Measurements from ENCODE around the gene AQP11. TPM values are rescaled to one million over a fixed set of nuclear protein-coding genes. Genes with fewer than 3 reads are reported as not detected.
"Not testable (repeated sequence)": the region's sequence is repeated elsewhere in the genome, so short reads cannot be mapped to it uniquely, and the experiment has no call there.

AQP11 gene, protein sequence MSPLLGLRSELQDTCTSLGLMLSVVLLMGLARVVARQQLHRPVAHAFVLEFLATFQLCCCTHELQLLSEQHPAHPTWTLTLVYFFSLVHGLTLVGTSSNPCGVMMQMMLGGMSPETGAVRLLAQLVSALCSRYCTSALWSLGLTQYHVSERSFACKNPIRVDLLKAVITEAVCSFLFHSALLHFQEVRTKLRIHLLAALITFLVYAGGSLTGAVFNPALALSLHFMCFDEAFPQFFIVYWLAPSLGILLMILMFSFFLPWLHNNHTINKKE
- total RNA-seq, result under 1 TPM in 3 of 4 donors, not detected in 1; 0.55 to 0.76 (median 0.59) TPM

DNA sequence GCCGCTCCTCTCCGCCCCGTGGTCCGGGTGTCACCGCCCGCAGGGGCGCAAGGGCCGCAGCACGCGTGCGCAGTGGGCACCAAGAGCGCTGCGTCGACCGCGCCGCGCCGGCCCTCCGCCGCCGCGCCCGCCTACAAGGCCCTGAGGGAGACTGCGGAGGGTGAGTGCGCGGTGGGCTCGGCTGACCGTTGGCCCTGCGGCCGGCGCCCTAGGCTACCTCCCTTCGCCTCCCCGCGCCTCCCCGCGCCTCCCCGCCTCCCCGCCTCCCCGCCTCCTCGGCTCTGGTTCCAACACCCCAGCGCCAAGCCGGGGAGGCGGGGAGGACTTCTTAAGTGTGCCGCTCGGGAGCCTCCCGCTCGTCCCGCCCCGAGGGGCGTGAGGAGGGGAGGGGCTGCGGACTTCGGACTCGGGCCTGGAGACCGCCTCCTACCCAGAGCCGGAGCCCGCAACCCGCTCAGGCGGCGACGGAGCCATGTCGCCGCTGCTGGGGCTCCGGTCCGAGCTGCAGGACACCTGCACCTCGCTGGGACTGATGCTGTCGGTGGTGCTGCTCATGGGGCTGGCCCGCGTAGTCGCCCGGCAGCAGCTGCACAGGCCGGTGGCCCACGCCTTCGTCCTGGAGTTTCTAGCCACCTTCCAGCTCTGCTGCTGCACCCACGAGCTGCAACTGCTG, at the start of gene AQP11:
Gene AQP11 (plus strand): TSS at position 433 of the 673 bp plus-strand sequence. CDS start 40 bp downstream, at position 473.
- Histone ChIP-seq H3K36me3 (no peaks in the 10 kb centered on the region), H3K27me3 (no peaks in the 10 kb centered on the region), H3K9me3 (no peaks in the 10 kb centered on the region), H3K27ac (peak within 1 kb of the TSS; percentile 56), H3K4me1 (peaks cover 15% of the 10 kb centered on the region), H3K4me3 (peak within 1 kb of the TSS; percentile 58)
- 1% methylated on average over 24 of the region's 75 CpGs for WGBS
- peak; percentile 84 to 85 for DNase-seq (ENCODE audit: low spot score in 2 of 2)
- TF ChIP-seq POLR2AphosphoS5 (IDR thresholded peaks at IDR 0.05), result no peak
- TF ChIP-seq POLR2A (IDR thresholded peaks at IDR 0.05), result no peak
- TF ChIP-seq EP300 (IDR thresholded peaks at IDR 0.05), result no peak

DNA sequence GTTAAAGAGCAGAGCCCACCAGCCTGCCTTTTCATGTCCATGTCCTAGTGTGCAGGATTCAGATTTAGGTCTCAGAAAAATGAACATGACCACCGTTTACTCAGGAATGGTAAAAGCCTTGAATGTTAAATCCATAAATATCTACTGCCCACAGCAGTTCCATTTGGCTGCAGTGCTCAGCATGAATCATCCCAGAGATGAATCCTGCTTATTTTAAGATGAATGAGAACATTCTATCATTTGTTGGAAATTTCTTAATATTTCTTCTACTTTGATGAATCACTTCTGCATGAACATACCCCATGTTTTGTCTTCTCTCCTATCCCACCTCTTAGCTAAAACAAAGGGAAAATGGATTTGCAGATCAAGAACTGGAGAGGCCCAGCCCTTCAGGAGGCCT, 47.5 kb upstream of the AQP11 start:
- no peak for DNase-seq (ENCODE audit: low spot score in 2 of 2)
- 45% methylated on average over 1 of the region's 1 CpG for WGBS
- Histone ChIP-seq H3K9me3 (no peaks in the 10 kb centered on the region), H3K36me3 (no peaks in the 10 kb centered on the region), H3K4me1 (no peaks in the 10 kb centered on the region), H3K27ac (no peak overlapping the region), H3K4me3 (no peak overlapping the region), H3K27me3 (no peaks in the 10 kb centered on the region)
- no peak for TF ChIP-seq EP300 (IDR thresholded peaks at IDR 0.05)
- no peak for TF ChIP-seq POLR2A (IDR thresholded peaks at IDR 0.05)
- no peak for TF ChIP-seq CTCF (IDR thresholded peaks at IDR 0.05)
- no peak for TF ChIP-seq POLR2AphosphoS5 (IDR thresholded peaks at IDR 0.05)

DNA sequence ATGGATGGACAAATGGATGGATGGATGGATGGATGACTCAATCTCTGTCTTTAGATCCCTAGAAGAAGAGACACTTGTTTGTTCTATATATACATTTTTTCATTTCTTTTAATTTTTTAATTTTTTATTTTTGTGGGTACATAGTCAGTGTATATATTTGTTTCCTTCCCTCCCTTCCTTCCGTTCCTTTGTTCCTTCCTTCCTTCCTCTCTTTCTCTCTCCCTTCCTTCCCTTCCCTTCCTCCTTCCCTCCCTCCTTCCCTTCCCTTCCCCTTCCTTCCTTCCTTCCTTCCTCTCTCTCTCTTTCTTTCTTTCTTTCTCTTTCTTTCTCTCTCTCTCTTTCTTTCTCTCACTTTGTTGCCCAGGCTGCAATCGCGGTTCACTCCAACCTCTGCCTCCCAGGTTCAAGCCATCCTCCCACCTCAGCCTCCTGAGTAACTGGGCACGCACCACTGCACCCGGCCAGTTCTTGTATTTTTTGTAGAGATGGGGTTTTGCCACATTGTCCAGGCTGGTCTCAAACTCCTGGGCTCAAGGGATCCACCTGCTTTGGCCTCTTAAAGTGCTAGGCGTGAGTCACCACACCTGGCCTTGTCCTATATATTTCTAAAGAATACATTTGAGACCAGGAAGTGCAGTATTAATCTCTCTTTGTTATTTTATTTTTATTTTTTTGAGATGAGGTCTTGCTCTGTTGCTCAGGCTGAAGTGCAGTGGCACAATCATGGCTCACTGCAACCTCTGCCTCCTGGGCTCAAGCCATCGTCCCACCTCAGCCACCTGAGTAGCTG, 42.5 kb upstream of the AQP11 start:
- WGBS, result 93% methylated on average over 7 of the region's 7 CpGs
- no peak for DNase-seq (ENCODE audit: low spot score in 2 of 2)
- Histone ChIP-seq H3K4me3 (no peak overlapping the region), H3K27ac (no peak overlapping the region), H3K9me3 (no peaks in the 10 kb centered on the region), H3K27me3 (no peaks in the 10 kb centered on the region), H3K4me1 (no peaks in the 10 kb centered on the region), H3K36me3 (no peaks in the 10 kb centered on the region)
- TF ChIP-seq EP300 (IDR thresholded peaks at IDR 0.05), result no peak

- TF ChIP-seq EP300 (IDR thresholded peaks at IDR 0.05) (no peak), CTCF (IDR thresholded peaks at IDR 0.05) (peak; percentile 31 to 48), POLR2A (IDR thresholded peaks at IDR 0.05) (no peak), POLR2AphosphoS5 (IDR thresholded peaks at IDR 0.05) (no peak)
- WGBS, result 27% methylated on average over 9 of the region's 9 CpGs
- DNase-seq (ENCODE audit: low spot score in 2 of 2), result no peak
- Histone ChIP-seq H3K4me1 (no peaks in the 10 kb centered on the region), H3K9me3 (no peaks in the 10 kb centered on the region), H3K4me3 (no peak overlapping the region), H3K27me3 (no peaks in the 10 kb centered on the region), H3K36me3 (no peaks in the 10 kb centered on the region), H3K27ac (no peak overlapping the region)
These were observed 41.7 kb upstream of the AQP11 start for GRCh38 chr11:77547863-77548551.

- TF ChIP-seq POLR2AphosphoS5 (IDR thresholded peaks at IDR 0.05) (no peak), CTCF (IDR thresholded peaks at IDR 0.05) (no peak), EP300 (IDR thresholded peaks at IDR 0.05) (no peak), POLR2A (IDR thresholded peaks at IDR 0.05) (no peak)
- no peaks in the 10 kb centered on the region for H3K4me1 ChIP-seq
- no peak overlapping the region for H3K4me3 ChIP-seq
- H3K9me3 ChIP-seq, result no peaks in the 10 kb centered on the region
- no peaks in the 10 kb centered on the region for H3K27me3 ChIP-seq
- no peaks in the 10 kb centered on the region for H3K36me3 ChIP-seq
- no peak for DNase-seq (ENCODE audit: low spot score in 2 of 2)
- H3K27ac ChIP-seq, result no peak overlapping the region
- 70% methylated on average over 6 of the region's 6 CpGs for WGBS
These were observed 41.0 kb upstream of the AQP11 start for GRCh38 chr11:77548552-77549445.

DNA sequence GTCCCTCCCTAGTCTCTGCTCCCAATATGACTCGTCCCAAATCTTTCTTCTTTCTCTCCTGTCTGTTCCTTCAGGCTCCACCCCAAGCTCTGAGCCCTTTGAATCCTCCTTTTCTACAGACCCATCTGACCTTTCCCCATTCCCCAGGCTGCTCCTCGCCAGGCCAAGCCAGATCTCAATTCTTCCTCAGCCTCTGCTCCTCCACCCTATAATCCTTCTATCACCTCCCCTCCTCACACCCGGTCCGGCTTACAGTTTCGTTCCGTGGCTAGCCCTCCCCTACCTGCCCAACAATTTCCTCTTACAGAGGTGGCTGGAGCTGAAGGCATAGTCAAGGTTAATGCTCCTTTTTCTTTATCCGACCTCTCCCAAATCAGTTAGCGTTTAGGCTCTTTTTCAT, 38.3 kb upstream of the AQP11 start:
- H3K27me3 ChIP-seq; H3K27ac ChIP-seq; H3K4me1 ChIP-seq; H3K9me3 ChIP-seq; H3K36me3 ChIP-seq; DNase-seq (ENCODE audit: low spot score in 2 of 2); H3K4me3 ChIP-seq: not testable (repeated sequence)
- WGBS, result 92% methylated on average over 8 of the region's 8 CpGs

Data from suprapubic skin (tissue), 4 donors.